HPDE6-E6E7 (cell line): ENCODE measurements around the gene SPATA1.
A peak's percentile ranks its signal among the peaks of the same experiment; 100 is the strongest.
"Not testable (repeated sequence)": the region's sequence is repeated elsewhere in the genome, so short reads cannot be mapped to it uniquely, and the experiment has no call there.

Experiments
- DNase-seq: peaks from one replicate; pipeline ENCODE4 v3.0.0; 2011; ENCODE audit warnings: missing footprints; ENCODE audit errors: extremely low spot score

Gene SPATA1

GRCh38 chr1:84587099-84587498 is 80.9 kb downstream of the SPATA1 start:
- no peak for DNase-seq

GRCh38 chr1:84594959-84595358 is 88.8 kb downstream of the SPATA1 start:
- DNase-seq = not testable (repeated sequence)

GRCh38 chr1:84597011-84597410 is 90.8 kb downstream of the SPATA1 start:
- no peak for DNase-seq

GRCh38 chr1:84598418-84598817 is 92.2 kb downstream of the SPATA1 start:
- no peak for DNase-seq

GRCh38 chr1:84598846-84599741 is 92.9 kb downstream of the SPATA1 start:
- DNase-seq = peak; percentile 23

- DNase-seq = no peak
Measured at GRCh38 chr1:84600796-84601195, 94.6 kb downstream of the SPATA1 start.

GRCh38 chr1:84603223-84603622 is 97.0 kb downstream of the SPATA1 start:
- DNase-seq = no peak

- DNase-seq = peak; percentile 82
Measured at GRCh38 chr1:84603941-84604830, 98.0 kb downstream of the SPATA1 start.

GRCh38 chr1:84605157-84605556 is 99.0 kb downstream of the SPATA1 start:
- no peak for DNase-seq

GRCh38 chr1:84606977-84607376 is 100.8 kb downstream of the SPATA1 start:
- no peak for DNase-seq

GRCh38 chr1:84611091-84611490 is 104.9 kb downstream of the SPATA1 start:
- no peak for DNase-seq

GRCh38 chr1:84611796-84612195 is 105.6 kb downstream of the SPATA1 start:
- DNase-seq = no peak

- no peak for DNase-seq
Measured at GRCh38 chr1:84613026-84613425, 106.8 kb downstream of the SPATA1 start.

- no peak for DNase-seq
Measured at GRCh38 chr1:84613887-84614286, 107.7 kb downstream of the SPATA1 start.

GRCh38 chr1:84615790-84616189 is 109.6 kb downstream of the SPATA1 start:
- no peak for DNase-seq
